Ishikawa (cell line): ENCODE results near the gene GNG7.

Experiments
- CEBPB ChIP-seq: IDR thresholded peaks from 2 replicates; pipeline ENCODE4 v1.6.1; 2012
- CREB1 ChIP-seq: IDR thresholded peaks from 2 replicates; pipeline ENCODE4 v1.6.1; 2012; ENCODE audit warnings: low read depth
- EGR1 ChIP-seq: IDR thresholded peaks from 2 replicates; pipeline ENCODE4 v1.6.1; 2012
- EP300 ChIP-seq: IDR thresholded peaks from 2 replicates; pipeline ENCODE4 v1.6.1; 2012; ENCODE audit warnings: borderline replicate concordance
- FOXM1 ChIP-seq: IDR thresholded peaks from 2 replicates; pipeline ENCODE4 v1.6.1; 2012; ENCODE audit warnings: low read depth, borderline replicate concordance
- MAX ChIP-seq: IDR thresholded peaks from 2 replicates; pipeline ENCODE4 v1.6.1; 2012
- NFIC ChIP-seq: IDR thresholded peaks from 2 replicates; pipeline ENCODE4 v1.6.1; 2012
- REST ChIP-seq: IDR thresholded peaks from 2 replicates; pipeline ENCODE4 v1.6.1; 2012; ENCODE audit warnings: low read depth, mild to moderate bottlenecking
- TAF1 ChIP-seq: IDR thresholded peaks from 2 replicates; pipeline ENCODE4 v1.6.1; 2012; ENCODE audit warnings: low read depth, mild to moderate bottlenecking
- TEAD4 ChIP-seq: IDR thresholded peaks from 2 replicates; pipeline ENCODE4 v1.6.1; 2012
- USF1 ChIP-seq: IDR thresholded peaks from 2 replicates; pipeline ENCODE4 v1.6.1; 2012
- YY1 ChIP-seq: IDR thresholded peaks from 2 replicates; pipeline ENCODE4 v1.6.1; 2012; ENCODE audit warnings: low read depth

- TF ChIP-seq REST (no peak), TAF1 (no peak), CEBPB (no peak), USF1 (no peak), MAX (no peak), YY1 (no peak), EGR1 (no peak), FOXM1 (no peak), TEAD4 (no peak), CREB1 (no peak), EP300 (no peak), NFIC (no peak)
These were observed 55.5 kb downstream of the GNG7 start for GRCh38 chr19:2646866-2647535.
